Immature natural killer cell (primary cell): ENCODE results near the gene SPATA1. TPM values are rescaled to one million over a fixed set of nuclear protein-coding genes. Genes with fewer than 3 reads are reported as not detected.
A peak's percentile ranks its signal among the peaks of the same experiment; 100 is the strongest.
"Not testable (repeated sequence)": the region's sequence is repeated elsewhere in the genome, so short reads cannot be mapped to it uniquely, and the experiment has no call there.

Experiments
- DNase-seq, 3 donors: peaks; one replicate each; pipeline ENCODE4 v3.0.0; 2022; ENCODE audit warnings: mixed read lengths in 1 of 3
- H3K27ac Mint-ChIP-seq, 6 donors: one replicate each; pipeline ENCODE4 v1.8.0; 2020; ENCODE audit warnings: mixed read lengths in 6 of 6, mild to moderate bottlenecking in 5 of 6, inconsistent platforms in 4 of 6, moderate library complexity in 3 of 6
- H3K27me3 Mint-ChIP-seq, 3 donors: one replicate each; pipeline ENCODE4 v1.8.0; 2020 to 2021; ENCODE audit warnings: low read depth in 3 of 3, mild to moderate bottlenecking in 3 of 3, mixed read lengths in 3 of 3, moderate library complexity in 3 of 3, inconsistent platforms in 1 of 3
- H3K36me3 Mint-ChIP-seq, 3 donors: one replicate each; pipeline ENCODE4 v1.8.0; 2020; ENCODE audit warnings: mixed read lengths in 3 of 3, inconsistent platforms in 2 of 3, mild to moderate bottlenecking in 2 of 3
- H3K4me1 Mint-ChIP-seq, 2 donors: one replicate each; pipeline ENCODE4 v1.8.0; 2020; ENCODE audit warnings: inconsistent platforms in 2 of 2, mild to moderate bottlenecking in 2 of 2, mixed read lengths in 2 of 2, moderate library complexity in 1 of 2
- H3K4me3 Mint-ChIP-seq, 5 donors: one replicate each; pipeline ENCODE4 v1.8.0; 2020; ENCODE audit warnings: mild to moderate bottlenecking in 5 of 5, mixed read lengths in 5 of 5, inconsistent platforms in 3 of 5, moderate library complexity in 3 of 5
- H3K9me3 Mint-ChIP-seq, 6 donors: one replicate each; pipeline ENCODE4 v1.8.0; 2020; ENCODE audit warnings: mild to moderate bottlenecking in 6 of 6, mixed read lengths in 6 of 6, inconsistent platforms in 4 of 6, moderate library complexity in 3 of 6
- polyA plus RNA-seq, 3 donors: library from polyadenylated mRNA; unstranded; fragments of 300-500 nt; fragmentation: Illumina TruSeq; gene quantifications; one replicate each; pipeline ENCODE4 v1.2.3, GENCODE V29; 2021

SPATA1 gene
- polyA plus RNA-seq, 3 donors from 2014 or later: 0.21 TPM; not detected in 2

- H3K27ac Mint-ChIP-seq: peak overlapping the region in 1 of 6 donors; percentile 21
- no peak for DNase-seq
- H3K27me3 Mint-ChIP-seq: peaks cover 0 to 5% (median 1%) of the 10 kb centered on the region in 3 donors
- no peaks in the 10 kb centered on the region for H3K4me1 Mint-ChIP-seq
- no peak overlapping the region for H3K4me3 Mint-ChIP-seq
- H3K36me3 Mint-ChIP-seq: no peaks in the 10 kb centered on the region
- no peaks in the 10 kb centered on the region for H3K9me3 Mint-ChIP-seq
These were observed 77.5 kb downstream of the SPATA1 start for GRCh38 chr1:84583648-84584047.

DNA sequence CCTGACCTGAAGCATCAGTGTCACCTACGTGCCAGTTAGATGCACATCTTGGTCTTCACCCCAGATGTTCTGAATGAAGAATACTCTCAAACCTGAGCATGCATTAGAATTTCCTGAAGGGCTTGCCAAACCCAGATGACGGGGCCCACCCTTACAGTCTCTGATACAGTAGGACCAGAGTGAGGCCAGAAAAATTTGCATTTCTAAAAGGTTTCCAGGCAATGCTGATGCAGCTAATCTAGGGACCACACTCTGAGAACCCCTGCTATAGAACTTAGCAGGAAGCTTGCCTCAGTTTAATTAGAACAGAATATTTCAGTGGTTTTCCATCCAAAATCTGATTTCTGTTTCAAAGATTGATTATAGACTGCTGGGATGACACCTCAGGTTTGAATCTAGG lies 77.9 kb downstream of the SPATA1 start:
- Mint-ChIP-seq H3K27ac (no peak overlapping the region), H3K9me3 (no peaks in the 10 kb centered on the region), H3K36me3 (no peaks in the 10 kb centered on the region), H3K27me3 (peaks cover 0 to 5% (median 1%) of the 10 kb centered on the region in 3 donors), H3K4me1 (no peaks in the 10 kb centered on the region), H3K4me3 (no peak overlapping the region)
- no peak for DNase-seq

DNA sequence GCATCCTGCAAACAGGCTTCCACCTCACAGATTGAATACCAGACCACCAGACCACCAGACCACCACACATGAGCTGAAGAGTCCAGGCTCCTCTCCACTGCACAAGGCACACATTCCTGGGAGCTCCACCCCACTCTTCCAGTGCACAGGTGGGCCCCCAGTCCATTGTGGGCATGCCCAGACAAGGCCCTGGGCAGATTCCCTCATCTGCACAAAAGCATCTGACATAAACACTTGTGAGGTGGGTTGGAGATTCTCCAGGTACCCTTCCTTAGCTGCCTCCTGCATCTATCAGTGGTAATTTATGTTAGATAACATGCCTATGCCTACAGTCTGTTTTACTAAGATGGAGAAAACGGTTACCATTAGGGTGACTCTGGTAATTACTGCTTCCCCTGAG lies 79.6 kb downstream of the SPATA1 start:
- Mint-ChIP-seq H3K36me3 (no peaks in the 10 kb centered on the region), H3K9me3 (no peaks in the 10 kb centered on the region), H3K27ac (no peak overlapping the region), H3K27me3 (peaks cover 0 to 13% (median 1%) of the 10 kb centered on the region in 3 donors), H3K4me3 (no peak overlapping the region), H3K4me1 (no peaks in the 10 kb centered on the region)
- no peak for DNase-seq

- H3K27ac Mint-ChIP-seq: no peak overlapping the region
- no peak overlapping the region for H3K4me3 Mint-ChIP-seq
- H3K9me3 Mint-ChIP-seq: no peaks in the 10 kb centered on the region
- H3K27me3 Mint-ChIP-seq: peaks cover 0 to 19% (median 1%) of the 10 kb centered on the region in 3 donors
- H3K4me1 Mint-ChIP-seq: no peaks in the 10 kb centered on the region
- no peaks in the 10 kb centered on the region for H3K36me3 Mint-ChIP-seq
- DNase-seq: no peak
These were observed 80.9 kb downstream of the SPATA1 start for GRCh38 chr1:84587099-84587498.

- not testable (repeated sequence) for H3K36me3 Mint-ChIP-seq, H3K4me3 Mint-ChIP-seq, H3K4me1 Mint-ChIP-seq, DNase-seq, H3K9me3 Mint-ChIP-seq, H3K27ac Mint-ChIP-seq
- H3K27me3 Mint-ChIP-seq: peaks cover 6 to 29% (median 6%) of the 10 kb centered on the region in 3 donors
These were observed 88.8 kb downstream of the SPATA1 start for GRCh38 chr1:84594959-84595358.

GRCh38 chr1:84597011-84597410 lies 90.8 kb downstream of the SPATA1 start:
- Mint-ChIP-seq H3K36me3 (no peaks in the 10 kb centered on the region), H3K9me3 (no peaks in the 10 kb centered on the region), H3K4me3 (no peak overlapping the region), H3K27ac (no peak overlapping the region), H3K4me1 (no peaks in the 10 kb centered on the region), H3K27me3 (peaks cover 6 to 21% (median 7%) of the 10 kb centered on the region in 3 donors)
- no peak for DNase-seq

DNA sequence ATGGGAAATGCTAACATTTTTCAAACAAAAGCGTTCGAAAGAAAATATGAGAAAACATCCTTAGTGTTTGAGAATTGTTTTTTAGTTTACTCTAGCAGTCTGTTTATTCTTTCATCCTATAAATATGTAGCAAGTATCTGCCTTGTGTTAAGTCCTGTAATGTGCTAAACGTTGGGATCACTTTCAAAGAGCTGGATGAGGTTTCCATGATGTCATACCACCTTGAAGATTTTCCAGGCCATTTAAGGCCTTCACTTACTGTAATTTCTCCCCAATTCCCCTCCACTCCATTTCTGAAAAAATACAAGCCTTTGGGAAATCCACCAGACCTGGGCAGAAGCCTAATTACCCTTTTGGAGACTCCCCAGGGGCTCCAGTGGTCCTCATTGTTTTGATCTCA lies 92.2 kb downstream of the SPATA1 start:
- H3K4me1 Mint-ChIP-seq: no peaks in the 10 kb centered on the region
- H3K27me3 Mint-ChIP-seq: peaks cover 4 to 16% (median 6%) of the 10 kb centered on the region in 3 donors
- no peaks in the 10 kb centered on the region for H3K9me3 Mint-ChIP-seq
- no peak overlapping the region for H3K27ac Mint-ChIP-seq
- DNase-seq: no peak
- H3K4me3 Mint-ChIP-seq: no peak overlapping the region
- H3K36me3 Mint-ChIP-seq: peaks cover 0 to 3% (median 0%) of the 10 kb centered on the region in 3 donors

GRCh38 chr1:84598846-84599741 lies 92.9 kb downstream of the SPATA1 start:
- Mint-ChIP-seq H3K36me3 (peaks cover 0 to 5% (median 0%) of the 10 kb centered on the region in 3 donors), H3K27me3 (peaks cover 3 to 11% (median 5%) of the 10 kb centered on the region in 3 donors), H3K4me3 (no peak overlapping the region), H3K27ac (no peak overlapping the region), H3K9me3 (peaks cover 0 to under 1% (median 0%) of the 10 kb centered on the region in 6 donors), H3K4me1 (no peaks in the 10 kb centered on the region)
- DNase-seq: no peak

- Mint-ChIP-seq H3K36me3 (peaks cover 4 to 8% (median 6%) of the 10 kb centered on the region in 3 donors), H3K9me3 (peaks cover 7 to 18% (median 11%) of the 10 kb centered on the region in 6 donors), H3K4me1 (no peaks in the 10 kb centered on the region), H3K4me3 (no peak overlapping the region), H3K27me3 (peaks cover 1 to 8% (median 7%) of the 10 kb centered on the region in 3 donors), H3K27ac (no peak overlapping the region)
- DNase-seq: no peak
These were observed 94.6 kb downstream of the SPATA1 start for GRCh38 chr1:84600796-84601195.

GRCh38 chr1:84603223-84603622 lies 97.0 kb downstream of the SPATA1 start:
- peaks cover 11 to 15% (median 13%) of the 10 kb centered on the region in 3 donors for H3K36me3 Mint-ChIP-seq
- H3K4me3 Mint-ChIP-seq: no peak overlapping the region
- H3K4me1 Mint-ChIP-seq: no peaks in the 10 kb centered on the region
- DNase-seq: no peak
- H3K27me3 Mint-ChIP-seq: peaks cover 1 to 8% (median 6%) of the 10 kb centered on the region in 3 donors
- H3K9me3 Mint-ChIP-seq: peaks cover 7 to 28% (median 19%) of the 10 kb centered on the region in 6 donors
- H3K27ac Mint-ChIP-seq: no peak overlapping the region

GRCh38 chr1:84603941-84604830 lies 98.0 kb downstream of the SPATA1 start:
- Mint-ChIP-seq H3K4me3 (no peak overlapping the region), H3K27me3 (peaks cover 1 to 8% (median 6%) of the 10 kb centered on the region in 3 donors), H3K4me1 (no peaks in the 10 kb centered on the region), H3K27ac (no peak overlapping the region), H3K36me3 (peaks cover 11 to 15% (median 13%) of the 10 kb centered on the region in 3 donors), H3K9me3 (peaks cover 7 to 28% (median 19%) of the 10 kb centered on the region in 6 donors)
- no peak for DNase-seq

GRCh38 chr1:84605157-84605556 lies 99.0 kb downstream of the SPATA1 start:
- no peak overlapping the region for H3K27ac Mint-ChIP-seq

DNA sequence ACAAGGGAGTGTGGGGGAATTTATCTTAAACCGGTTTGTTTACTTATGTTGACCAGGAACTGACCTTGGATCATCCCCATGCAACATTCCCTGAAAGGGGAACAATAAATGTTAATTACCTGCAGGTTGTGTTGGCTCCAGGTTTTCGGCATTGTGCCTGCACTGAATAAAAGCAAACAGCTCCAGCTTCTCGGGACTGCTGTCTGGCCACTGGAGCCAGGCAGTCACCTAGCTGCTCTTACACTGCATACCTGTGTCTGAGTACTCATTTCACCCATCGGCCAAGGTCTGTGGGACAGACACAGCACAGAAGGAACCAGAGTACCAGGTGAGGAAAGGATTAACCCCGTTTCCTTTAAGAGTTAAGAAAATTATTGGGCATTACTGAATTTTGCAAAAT lies 100.8 kb downstream of the SPATA1 start:
- no peak overlapping the region for H3K4me3 Mint-ChIP-seq
- H3K4me1 Mint-ChIP-seq: no peaks in the 10 kb centered on the region
- no peak overlapping the region for H3K27ac Mint-ChIP-seq
- no peak for DNase-seq
- peaks cover 11 to 15% (median 13%) of the 10 kb centered on the region in 3 donors for H3K36me3 Mint-ChIP-seq
- peaks cover 0 to 6% (median 3%) of the 10 kb centered on the region in 3 donors for H3K27me3 Mint-ChIP-seq
- H3K9me3 Mint-ChIP-seq: peaks cover 7 to 28% (median 19%) of the 10 kb centered on the region in 6 donors

More at GRCh38 chr1:84605157-84605556, 99.0 kb downstream of the SPATA1 start:
- H3K27me3 Mint-ChIP-seq: peaks cover 1 to 6% (median 3%) of the 10 kb centered on the region in 3 donors
- H3K4me1 Mint-ChIP-seq: no peaks in the 10 kb centered on the region
- peaks cover 11 to 15% (median 13%) of the 10 kb centered on the region in 3 donors for H3K36me3 Mint-ChIP-seq
- H3K9me3 Mint-ChIP-seq: peaks cover 7 to 28% (median 19%) of the 10 kb centered on the region in 6 donors
- H3K4me3 Mint-ChIP-seq: no peak overlapping the region
- DNase-seq: no peak
